Measurements from ENCODE around the gene FBF1.
A peak's percentile ranks its signal among the peaks of the same experiment; 100 is the strongest.

FBF1 gene

DNA sequence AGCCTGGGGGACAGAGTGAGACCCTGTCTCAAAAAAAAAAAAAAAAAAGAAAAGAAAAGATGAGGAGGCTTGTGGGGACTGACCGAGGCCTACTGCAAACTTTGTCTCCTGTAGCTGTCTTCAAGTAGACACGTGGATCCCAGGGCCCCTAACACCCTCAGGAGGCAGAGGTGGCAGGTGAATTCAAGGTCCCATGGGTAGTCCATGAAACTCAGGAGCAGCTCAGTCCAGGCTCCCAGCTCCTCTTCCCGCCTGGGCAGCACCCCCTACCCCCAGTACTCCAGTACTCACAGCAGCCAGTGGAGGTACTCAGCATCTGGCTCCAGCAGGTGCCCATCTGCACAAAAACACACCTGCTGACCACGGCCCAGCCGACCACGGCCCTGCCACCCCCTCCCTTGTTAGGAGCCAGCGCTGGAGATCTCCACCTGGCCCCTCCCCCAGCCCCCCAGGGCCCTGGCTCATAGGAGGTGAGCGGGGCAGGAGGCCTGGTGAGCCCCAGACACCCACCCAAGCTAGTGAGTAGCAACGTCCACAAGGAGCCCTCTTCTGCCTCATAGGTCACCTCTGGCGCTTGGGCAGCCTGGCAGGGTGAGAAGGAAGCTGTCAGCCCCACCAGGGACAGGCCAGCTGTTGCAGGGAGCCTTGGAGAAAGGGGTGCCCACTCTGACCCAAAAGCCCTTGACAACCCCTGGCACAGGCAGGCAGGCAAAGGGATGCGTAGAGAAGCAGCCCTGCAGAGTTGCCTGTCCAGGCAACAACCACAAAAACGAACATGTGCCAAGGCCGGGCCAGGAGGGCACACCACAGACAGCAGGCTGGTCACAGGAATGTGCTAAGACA is 39.9 kb downstream of the FBF1 start:
- TF ChIP-seq, protein P1, sequence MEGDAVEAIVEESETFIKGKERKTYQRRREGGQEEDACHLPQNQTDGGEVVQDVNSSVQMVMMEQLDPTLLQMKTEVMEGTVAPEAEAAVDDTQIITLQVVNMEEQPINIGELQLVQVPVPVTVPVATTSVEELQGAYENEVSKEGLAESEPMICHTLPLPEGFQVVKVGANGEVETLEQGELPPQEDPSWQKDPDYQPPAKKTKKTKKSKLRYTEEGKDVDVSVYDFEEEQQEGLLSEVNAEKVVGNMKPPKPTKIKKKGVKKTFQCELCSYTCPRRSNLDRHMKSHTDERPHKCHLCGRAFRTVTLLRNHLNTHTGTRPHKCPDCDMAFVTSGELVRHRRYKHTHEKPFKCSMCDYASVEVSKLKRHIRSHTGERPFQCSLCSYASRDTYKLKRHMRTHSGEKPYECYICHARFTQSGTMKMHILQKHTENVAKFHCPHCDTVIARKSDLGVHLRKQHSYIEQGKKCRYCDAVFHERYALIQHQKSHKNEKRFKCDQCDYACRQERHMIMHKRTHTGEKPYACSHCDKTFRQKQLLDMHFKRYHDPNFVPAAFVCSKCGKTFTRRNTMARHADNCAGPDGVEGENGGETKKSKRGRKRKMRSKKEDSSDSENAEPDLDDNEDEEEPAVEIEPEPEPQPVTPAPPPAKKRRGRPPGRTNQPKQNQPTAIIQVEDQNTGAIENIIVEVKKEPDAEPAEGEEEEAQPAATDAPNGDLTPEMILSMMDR (conservative IDR thresholded peaks at IDR 0.05) = no peak
- no peak overlapping the region for H3K27ac ChIP-seq

DNA sequence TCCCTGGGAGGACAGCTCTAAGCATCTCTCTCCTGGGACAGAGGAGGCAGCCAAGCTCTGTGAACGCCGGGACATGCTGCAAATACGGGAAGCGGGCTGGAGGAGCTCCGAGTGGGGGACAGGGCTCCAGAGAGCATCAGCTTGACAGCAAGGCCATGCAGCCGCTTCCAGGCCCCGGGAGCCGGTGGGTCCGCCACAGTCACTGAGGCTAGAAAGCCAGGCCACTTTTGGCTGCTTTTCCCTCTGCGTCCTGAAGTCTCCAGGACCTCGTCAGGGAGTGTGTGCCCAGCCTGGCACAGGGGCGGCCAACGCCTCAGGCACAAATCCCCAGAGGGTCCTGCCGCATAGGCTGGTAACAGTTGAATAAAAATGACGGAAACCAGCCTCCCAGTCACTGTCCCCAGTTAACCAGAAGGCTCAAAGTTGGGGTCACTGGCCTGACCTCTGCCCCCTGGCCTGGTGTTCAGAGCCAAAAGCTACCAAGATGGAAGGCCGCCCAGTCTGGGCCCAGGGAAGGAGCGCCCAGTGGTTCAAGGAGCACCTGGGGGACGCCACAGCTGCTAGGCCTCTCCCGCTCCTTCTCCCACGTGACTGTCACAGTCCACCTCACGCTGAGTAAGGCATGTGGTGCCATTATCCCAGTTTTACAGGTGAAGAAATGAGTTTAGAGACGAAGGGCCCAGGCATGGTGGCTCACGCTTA is 40.9 kb downstream of the FBF1 start:
- TF ChIP-seq, protein P1 (conservative IDR thresholded peaks at IDR 0.05) = no peak
- H3K27ac ChIP-seq = no peak overlapping the region

DNA sequence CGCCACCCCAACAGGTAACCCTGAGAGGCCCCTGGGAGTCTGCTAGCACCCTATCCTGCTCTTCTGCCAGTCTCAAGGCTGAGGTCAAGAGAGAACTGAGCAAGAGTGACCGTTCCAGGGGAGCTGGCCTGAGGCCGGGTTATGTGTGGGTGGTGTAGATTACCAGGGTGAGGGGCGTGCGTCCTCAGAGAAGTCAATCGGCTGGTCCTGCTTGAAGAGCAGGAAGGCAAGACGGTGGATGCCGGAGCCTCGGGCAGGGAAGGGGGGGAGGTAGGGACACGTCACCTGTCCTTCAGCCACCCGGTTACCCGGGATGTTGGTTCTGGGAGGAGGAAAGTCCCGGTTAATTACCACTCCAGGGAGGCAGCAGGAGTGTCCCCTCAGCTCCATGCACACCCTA is 41.5 kb downstream of the FBF1 start:
- H3K27ac ChIP-seq = no peak overlapping the region
- TF ChIP-seq, protein P1 (conservative IDR thresholded peaks at IDR 0.05) = no peak

DNA sequence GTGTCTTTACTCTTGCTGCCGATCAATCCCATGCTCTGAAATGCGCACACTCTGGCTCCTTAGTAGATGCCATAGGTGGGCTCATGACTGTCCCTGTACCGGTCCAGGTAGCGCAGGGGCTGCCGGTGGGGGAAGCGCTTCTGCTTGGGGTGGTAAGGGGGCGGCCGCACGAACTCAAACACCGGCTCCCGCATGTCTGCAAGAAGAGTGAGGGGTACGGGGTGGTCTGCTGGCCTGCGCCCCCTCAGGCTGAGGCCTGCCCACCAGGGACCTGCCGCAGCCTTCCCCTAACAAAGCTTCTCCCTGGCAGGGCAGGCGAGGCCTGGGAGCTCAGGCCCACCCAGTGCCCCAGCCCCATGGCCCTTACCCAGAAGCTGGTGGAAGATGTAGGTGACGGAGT is 42.1 kb downstream of the FBF1 start:
- no peak overlapping the region for H3K27ac ChIP-seq

DNA sequence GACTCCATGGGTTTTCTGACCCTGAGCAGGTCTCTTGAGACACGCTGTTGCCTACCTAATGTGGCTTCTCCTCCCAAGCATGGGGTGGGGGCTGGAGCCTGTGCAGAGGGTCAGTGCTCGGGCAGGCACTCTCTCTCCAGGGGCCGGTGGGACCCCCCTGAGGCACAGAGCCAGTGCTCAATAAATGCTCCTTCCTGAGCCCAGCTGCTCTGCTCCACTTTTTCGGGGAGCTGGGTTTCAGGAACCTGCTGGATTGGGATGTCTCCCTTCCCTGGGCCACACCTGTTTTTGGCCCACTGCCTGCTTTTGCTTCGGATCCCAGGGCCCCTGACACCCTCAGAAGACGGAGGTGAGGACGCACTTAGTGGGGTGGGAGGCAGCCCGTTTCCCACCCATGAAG is 42.8 kb downstream of the FBF1 start:
- peak overlapping the region; percentile 96 for H3K27ac ChIP-seq
- TF ChIP-seq, protein P1 (conservative IDR thresholded peaks at IDR 0.05) = no peak

More for the DNA sequence above, 42.1 kb downstream of the FBF1 start:
- TF ChIP-seq, protein P1 (conservative IDR thresholded peaks at IDR 0.05) = no peak

DNA sequence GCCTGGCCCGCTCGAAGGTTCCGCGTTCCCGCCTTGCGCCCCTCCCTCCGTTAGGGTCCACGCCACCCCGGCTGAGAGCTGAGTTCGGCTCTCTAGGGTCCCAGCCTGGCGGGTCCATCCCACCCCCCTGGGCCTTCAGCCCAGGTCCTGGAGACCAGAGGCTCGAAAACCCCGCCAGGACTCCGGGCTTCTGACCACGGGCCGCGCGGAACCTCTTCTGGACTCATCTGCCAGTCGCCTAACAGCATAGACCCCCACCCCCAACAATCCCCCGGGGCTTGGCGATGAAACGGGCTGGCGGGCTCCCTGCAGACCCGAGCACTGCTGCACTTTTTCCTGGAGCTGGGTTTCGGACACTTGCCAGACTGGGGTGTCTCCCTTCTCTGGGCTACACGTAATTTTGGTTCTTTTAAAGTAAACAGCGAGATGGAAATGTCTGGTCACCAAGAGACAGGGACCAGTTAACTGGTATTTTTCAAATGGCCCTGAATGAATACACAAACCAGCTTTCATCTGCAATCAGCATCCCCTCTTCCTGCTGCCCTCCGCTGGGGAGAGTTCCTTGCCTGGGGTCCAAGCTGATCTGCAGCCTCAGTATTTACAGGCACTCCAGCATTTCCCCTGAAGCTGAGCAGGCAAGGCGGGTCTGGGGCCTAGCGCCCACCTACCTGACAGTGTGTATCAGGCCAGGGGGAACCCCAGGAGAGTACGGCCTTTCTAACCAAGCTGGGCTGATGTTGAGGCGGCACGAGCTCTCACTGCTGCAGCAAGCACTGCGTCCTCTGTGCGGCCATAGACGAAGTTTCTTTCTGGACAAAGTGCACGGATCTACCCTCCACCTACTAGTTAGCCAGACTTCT is 43.5 kb downstream of the FBF1 start:
- peak overlapping the region; percentile 96 for H3K27ac ChIP-seq
- TF ChIP-seq, protein P1 (conservative IDR thresholded peaks at IDR 0.05) = no peak

Measured in VCaP (cell line).